GM13977 (cell line): ENCODE data around the gene GPC5.
"Not testable (repeated sequence)": the region's sequence is repeated elsewhere in the genome, so short reads cannot be mapped to it uniquely, and the experiment has no call there.

Source experiments
- DNase-seq: peaks from one replicate; pipeline ENCODE4 v3.0.0; 2012; ENCODE audit warnings: low spot score
- CTCF ChIP-seq: IDR thresholded peaks from 2 replicates; pipeline ENCODE4 v1.5.1; 2012; ENCODE audit warnings: mild to moderate bottlenecking, control low read depth; ENCODE audit not compliant: insufficient read depth; ENCODE audit errors: extremely low read depth, missing control alignments
- in situ Hi-C: fragments of 300-500 bp; cut with MboI; formaldehyde crosslinking; loops from one replicate; pipeline ENCODE4 v1.12.0; 2022; ENCODE audit warnings: low sequenced_read_pairs, low pct_unique_long_range_greater_than_20kb, mixed read lengths, inconsistent platforms; ENCODE audit not compliant: unreplicated experiment

Gene GPC5

GRCh38 chr13:92743992-92744391 lies 1345.6 kb downstream of the GPC5 start:
- TF ChIP-seq CTCF = no peak
- no peak for DNase-seq
- in situ Hi-C loops = no loop called here

- DNase-seq = no peak
- in situ Hi-C loops = no loop called here
- no peak for TF ChIP-seq CTCF
These were observed 1346.8 kb downstream of the GPC5 start for GRCh38 chr13:92745258-92745657.

GRCh38 chr13:92752705-92753104 lies 1354.3 kb downstream of the GPC5 start:
- in situ Hi-C loops, DNase-seq: not testable (repeated sequence)

DNA sequence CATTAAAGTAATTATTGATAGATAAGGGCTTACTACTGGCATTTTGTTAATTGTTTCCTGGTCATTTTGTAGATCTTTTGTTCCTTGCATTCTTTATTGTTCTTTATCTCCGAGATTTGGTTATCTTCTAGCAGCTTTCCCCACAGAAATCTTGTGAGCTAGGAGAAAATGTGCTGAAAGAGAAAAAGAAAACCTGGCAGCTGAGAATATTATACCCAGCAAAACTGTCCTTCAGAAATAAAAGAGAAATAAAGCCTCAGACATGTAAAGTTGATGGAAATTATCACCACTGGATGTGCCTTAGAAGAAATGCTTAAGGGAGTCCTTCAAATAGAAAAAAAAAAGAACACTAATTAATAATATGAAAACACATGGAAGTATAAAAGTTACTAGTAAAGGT lies 1363.3 kb downstream of the GPC5 start:
- in situ Hi-C loops = no loop called here
- no peak for TF ChIP-seq CTCF
- no peak for DNase-seq

GRCh38 chr13:92767468-92767867 lies 1369.0 kb downstream of the GPC5 start:
- no peak for DNase-seq
- no peak for TF ChIP-seq CTCF
- in situ Hi-C loops = no loop called here

- no peak for TF ChIP-seq CTCF
- DNase-seq = no peak
- in situ Hi-C loops = no loop called here
These were observed 1370.2 kb downstream of the GPC5 start for GRCh38 chr13:92768602-92769001.

DNA sequence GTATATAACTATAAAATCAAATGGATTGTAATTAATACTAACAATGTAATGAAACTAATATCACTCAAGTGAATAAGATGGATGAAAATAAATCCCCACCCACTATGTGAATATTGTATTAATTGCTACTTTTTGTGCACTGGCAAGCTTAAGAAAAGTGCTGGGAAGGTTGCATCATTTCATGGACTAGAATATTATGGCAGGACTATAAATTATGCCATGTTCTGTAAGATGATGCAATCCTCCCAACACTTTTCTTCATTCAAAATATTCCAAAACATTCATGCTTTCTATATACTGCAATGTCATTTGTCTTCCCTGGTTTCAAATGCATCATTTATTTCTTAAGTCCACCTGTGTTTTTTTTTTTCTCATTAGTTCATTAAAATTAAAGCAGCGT lies 1370.6 kb downstream of the GPC5 start:
- in situ Hi-C loops = no loop called here
- no peak for DNase-seq
- no peak for TF ChIP-seq CTCF
